Smooth muscle cell (in vitro differentiated cells): ENCODE results near the gene GOLT1A. TPM values are rescaled to one million over a fixed set of nuclear protein-coding genes. Genes with fewer than 3 reads are reported as not detected.

Experiments used
- DNase-seq: peaks from one replicate; lab custom pipeline; 2025; ENCODE audit not compliant: unreplicated experiment; lab: John Stamatoyannopoulos, UW
- H2AFZ ChIP-seq: fragments of 200-600 bp; sonication (generic); 2 replicates; pipeline ENCODE4 v1.6.0; 2016; ENCODE audit warnings: antibody characterized with exemption, low read depth, mild to moderate bottlenecking
- H3F3A ChIP-seq: fragments of 200-600 bp; sonication (generic); 2 replicates; pipeline ENCODE4 v1.6.0; 2017; ENCODE audit warnings: antibody characterized with exemption, low read depth
- H3K27ac ChIP-seq: fragments of 200-600 bp; sonication (generic); 2 replicates; pipeline ENCODE4 v1.5.1; 2016; ENCODE audit warnings: low read depth, mild to moderate bottlenecking
- H3K27me3 ChIP-seq: fragments of 200-600 bp; sonication (generic); 2 replicates; pipeline ENCODE4 v1.6.1; 2016; ENCODE audit warnings: low read depth, mild to moderate bottlenecking
- H3K36me3 ChIP-seq: fragments of 200-600 bp; sonication (generic); 2 replicates; pipeline ENCODE4 v1.5.1; 2016; ENCODE audit warnings: low read depth
- H3K4me1 ChIP-seq: fragments of 200-600 bp; sonication (generic); 2 replicates; pipeline ENCODE4 v1.5.1; 2016; ENCODE audit warnings: low read depth
- H3K4me2 ChIP-seq: fragments of 200-600 bp; sonication (generic); 2 replicates; pipeline ENCODE4 v1.6.0; 2016; ENCODE audit warnings: mild to moderate bottlenecking
- H3K4me3 ChIP-seq: fragments of 200-600 bp; sonication (generic); 2 replicates; pipeline ENCODE4 v1.5.1; 2016; ENCODE audit warnings: mild to moderate bottlenecking
- H3K79me2 ChIP-seq: fragments of 200-600 bp; sonication (generic); 2 replicates; pipeline ENCODE4 v1.6.0; 2016; ENCODE audit warnings: low read depth, mild to moderate bottlenecking
- H3K9ac ChIP-seq: fragments of 200-600 bp; sonication (generic); 2 replicates; pipeline ENCODE4 v1.6.0; 2016; ENCODE audit warnings: low read depth
- H3K9me3 ChIP-seq: fragments of 200-600 bp; sonication (generic); replicated peaks from 2 replicates; pipeline ENCODE4 v1.5.1; 2016; ENCODE audit warnings: low read depth
- H4K20me1 ChIP-seq: fragments of 200-600 bp; sonication (generic); 2 replicates; pipeline ENCODE4 v1.6.0; 2016; ENCODE audit warnings: low read depth
- CTCF ChIP-seq: fragments of 200-600 bp; sonication (generic); IDR thresholded peaks from 2 replicates; pipeline ENCODE4 v1.5.1; 2017; ENCODE audit warnings: borderline replicate concordance, mild to moderate bottlenecking, antibody characterized with exemption; ENCODE audit not compliant: insufficient read depth, poor library complexity, severe bottlenecking
- WGBS: methylation state at CpG from one replicate; pipeline ENCODE4 v1.1.7; 2016; ENCODE audit warnings: low lambda C conversion rate; 5-methylcytosine and 5-hydroxymethylcytosine counted together
- polyA plus RNA-seq: library from polyadenylated mRNA; unstranded; fragments of >200 nt; fragmentation: Nextera tagmentation; extraction: Ambion mirVana; gene quantifications from 2 replicates; pipeline ENCODE4 v1.2.1, GENCODE V29; 2016
- total RNA-seq: library from RNA; depleted of rRNA; stranded (reverse); fragments of >200 nt; gene quantifications from 2 replicates; pipeline ENCODE4 v1.2.3, GENCODE V29; 2014

The GOLT1A gene
- total and polyA plus RNA-seq, 2 experiments from 2014 or later, result 0.54 TPM; not detected in 1

DNA sequence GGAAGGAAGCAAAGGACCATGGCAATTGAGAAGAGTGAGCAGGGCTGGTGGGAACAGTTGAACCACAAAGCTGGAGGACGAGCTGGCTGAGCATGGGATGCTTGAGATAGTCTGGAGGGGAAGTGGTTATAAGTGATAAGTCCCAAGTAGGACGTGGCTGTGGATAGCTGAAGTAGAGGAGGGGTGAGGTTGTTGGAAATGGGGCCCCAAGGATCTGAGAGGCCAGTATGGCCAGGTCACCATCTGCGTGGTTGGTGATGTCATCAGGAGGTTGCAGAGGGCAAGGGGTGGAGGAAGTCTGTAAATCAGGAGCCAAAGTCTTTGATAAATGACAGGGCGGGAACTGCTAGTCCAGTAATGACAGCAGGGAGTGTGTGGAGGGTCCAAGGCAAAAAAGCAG lies 36.7 kb downstream of the GOLT1A start:
- no peaks in the 10 kb centered on the region for H3K9me3 ChIP-seq
- no peak for DNase-seq
- H3K4me3 ChIP-seq, result no peak overlapping the region
- H3K36me3 ChIP-seq, result no peaks in the 10 kb centered on the region
- H4K20me1 ChIP-seq, result no peaks in the 10 kb centered on the region
- H3K27me3 ChIP-seq, result peaks cover 46% of the 10 kb centered on the region
- WGBS, result 42% methylated on average over 4 of the region's 4 CpGs
- H3K79me2 ChIP-seq, result no peaks in the 10 kb centered on the region
- no peak for TF ChIP-seq CTCF
- no peak overlapping the region for H2AFZ ChIP-seq
- no peak overlapping the region for H3K27ac ChIP-seq
- peaks cover 5% of the 10 kb centered on the region for H3F3A ChIP-seq
- H3K9ac ChIP-seq, result no peak overlapping the region
- no peak overlapping the region for H3K4me2 ChIP-seq
- H3K4me1 ChIP-seq, result no peaks in the 10 kb centered on the region

DNA sequence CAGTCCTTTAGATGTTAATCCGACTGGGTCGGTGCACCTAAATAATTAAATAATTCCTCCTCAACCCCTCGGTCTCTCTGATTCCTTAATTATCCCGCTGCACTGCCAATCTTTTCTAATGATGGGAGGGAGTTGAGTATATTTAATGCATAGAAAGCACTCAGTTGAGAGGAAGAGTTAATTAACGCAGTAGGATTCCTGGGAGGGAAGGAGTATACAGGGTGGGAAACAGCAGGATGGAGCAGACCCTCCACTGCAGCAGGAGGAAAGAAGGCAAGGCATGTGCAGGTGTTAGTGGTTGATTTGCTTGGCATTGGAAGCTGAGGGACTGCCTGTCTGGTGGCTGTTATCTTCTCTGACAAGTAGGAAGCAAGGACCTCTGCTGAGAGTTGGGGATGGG lies 37.7 kb downstream of the GOLT1A start:
- no peak for DNase-seq
- TF ChIP-seq CTCF, result no peak
- H4K20me1 ChIP-seq, result no peaks in the 10 kb centered on the region
- H3K27ac ChIP-seq, result no peak overlapping the region
- H3K36me3 ChIP-seq, result no peaks in the 10 kb centered on the region
- peaks cover 5% of the 10 kb centered on the region for H3F3A ChIP-seq
- WGBS, result 89% methylated on average over 5 of the region's 5 CpGs
- H3K9me3 ChIP-seq, result no peaks in the 10 kb centered on the region
- peaks cover 40% of the 10 kb centered on the region for H3K27me3 ChIP-seq
- H2AFZ ChIP-seq, result no peak overlapping the region
- no peak overlapping the region for H3K9ac ChIP-seq
- no peaks in the 10 kb centered on the region for H3K79me2 ChIP-seq
- H3K4me1 ChIP-seq, result no peaks in the 10 kb centered on the region
- H3K4me3 ChIP-seq, result no peak overlapping the region
- H3K4me2 ChIP-seq, result no peak overlapping the region

DNA sequence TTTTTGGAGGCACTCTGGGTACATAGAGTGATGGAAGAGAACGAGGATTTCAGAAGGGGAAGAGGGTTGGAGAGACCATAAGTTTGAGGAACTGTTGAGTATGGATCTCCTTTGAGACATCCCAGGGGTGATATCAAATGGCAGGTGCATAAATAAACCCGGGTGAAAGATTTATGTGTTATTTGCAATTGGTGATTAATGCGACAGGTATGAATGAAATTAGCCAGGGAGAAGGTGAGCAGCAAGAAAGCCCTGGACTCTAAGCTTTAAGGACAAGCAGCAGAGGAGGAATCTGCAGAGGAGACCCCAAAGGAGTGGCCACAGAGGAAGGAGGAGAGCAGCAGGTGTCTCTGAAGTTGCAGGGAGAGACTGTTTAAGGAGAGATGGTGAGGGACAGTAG lies 38.8 kb downstream of the GOLT1A start:
- 66% methylated on average over 3 of the region's 3 CpGs for WGBS
- H4K20me1 ChIP-seq, result no peaks in the 10 kb centered on the region

More for the DNA sequence above, 38.8 kb downstream of the GOLT1A start:
- TF ChIP-seq CTCF, result no peak
- Histone ChIP-seq H3K9ac (no peak overlapping the region), H2AFZ (no peak overlapping the region), H3K27me3 (peaks cover 34% of the 10 kb centered on the region), H3K36me3 (no peaks in the 10 kb centered on the region), H3K4me2 (no peak overlapping the region), H3K4me1 (no peaks in the 10 kb centered on the region), H3K27ac (no peak overlapping the region), H3F3A (peaks cover 5% of the 10 kb centered on the region), H3K79me2 (no peaks in the 10 kb centered on the region), H3K4me3 (no peak overlapping the region), H3K9me3 (no peaks in the 10 kb centered on the region)
- no peak for DNase-seq
